ENCODE measurements around the gene PEX10.

Gene PEX10

DNA sequence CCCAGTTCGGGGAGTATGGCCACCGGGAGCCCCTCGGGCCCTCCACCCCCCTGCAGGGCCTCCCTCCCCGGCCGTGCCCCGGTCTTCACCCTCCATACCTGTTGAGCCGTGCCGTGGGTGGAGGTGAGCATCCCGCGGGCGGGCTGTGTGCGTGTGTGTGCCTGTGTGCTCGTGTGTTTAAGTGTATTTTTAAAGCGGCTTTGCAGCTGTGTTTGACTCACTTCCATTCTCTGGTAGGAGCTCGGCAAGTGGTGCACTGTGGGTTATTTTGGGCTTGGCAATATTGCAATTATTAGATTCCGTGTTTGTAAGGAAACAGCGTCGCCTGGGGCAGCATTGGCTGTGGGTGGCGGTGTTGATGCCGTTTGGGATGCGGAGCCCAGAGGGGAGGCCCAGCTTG lies 43.4 kb upstream of the PEX10 start:
- DNase-seq (ENCODE audit: low read depth) = no peak
- H3K4me3 ChIP-seq (ENCODE audit: low read depth, low read length) = no peak overlapping the region
- TF ChIP-seq CTCF (IDR thresholded peaks at IDR 0.05; ENCODE audit: control insufficient read depth, extremely low read depth, insufficient read depth) = no peak

- TF ChIP-seq CTCF (IDR thresholded peaks at IDR 0.05; ENCODE audit: control insufficient read depth, extremely low read depth, insufficient read depth) = no peak
- DNase-seq (ENCODE audit: low read depth) = no peak
- H3K4me3 ChIP-seq (ENCODE audit: low read depth, low read length) = no peak overlapping the region
Observed at GRCh38 chr1:2454227-2454626, 41.9 kb upstream of the PEX10 start.

GRCh38 chr1:2452932-2453315 lies 40.6 kb upstream of the PEX10 start:
- no peak overlapping the region for H3K4me3 ChIP-seq (ENCODE audit: low read depth, low read length)
- DNase-seq (ENCODE audit: low read depth) = no peak
- no peak for TF ChIP-seq CTCF (IDR thresholded peaks at IDR 0.05; ENCODE audit: control insufficient read depth, extremely low read depth, insufficient read depth)

DNA sequence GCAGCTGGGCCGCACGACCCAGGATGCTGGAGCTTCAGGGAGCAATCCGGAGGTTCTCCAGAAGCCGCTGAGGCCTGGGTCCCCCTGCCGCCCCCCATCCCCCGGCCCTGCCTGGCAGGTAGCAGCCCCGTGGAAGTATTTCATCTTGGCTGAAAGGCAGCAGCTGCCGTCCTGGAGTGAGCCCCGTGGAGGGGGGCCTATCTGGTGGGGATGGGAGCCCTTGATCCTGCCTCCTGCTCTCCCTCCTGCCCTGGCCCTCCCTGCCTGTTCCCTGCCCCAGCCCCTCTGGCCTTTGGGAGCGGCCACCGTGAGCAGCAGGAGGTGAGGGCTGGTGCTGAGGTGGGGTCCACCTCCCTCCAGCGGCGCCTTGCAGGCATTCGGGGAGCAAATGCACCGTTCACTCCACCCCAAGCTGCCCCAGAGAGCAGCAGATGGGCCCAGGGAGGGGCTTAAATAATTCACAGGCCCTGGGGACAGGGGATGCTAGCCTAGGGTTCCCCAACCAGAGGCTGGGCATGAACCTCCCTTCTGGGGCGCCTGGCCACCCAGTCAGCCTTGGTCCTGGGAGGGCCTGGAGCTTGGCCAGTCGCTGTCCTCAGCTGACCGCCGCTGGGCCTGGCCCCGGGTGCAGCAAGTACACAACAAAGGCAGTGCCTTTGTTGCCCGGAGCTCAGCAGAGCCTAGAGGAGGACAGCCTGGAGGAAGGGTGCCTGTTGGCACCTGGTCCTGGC lies 40.0 kb upstream of the PEX10 start:
- TF ChIP-seq CTCF (IDR thresholded peaks at IDR 0.05; ENCODE audit: control insufficient read depth, extremely low read depth, insufficient read depth) = no peak
- no peak overlapping the region for H3K4me3 ChIP-seq (ENCODE audit: low read depth, low read length)
- DNase-seq (ENCODE audit: low read depth) = no peak

DNA sequence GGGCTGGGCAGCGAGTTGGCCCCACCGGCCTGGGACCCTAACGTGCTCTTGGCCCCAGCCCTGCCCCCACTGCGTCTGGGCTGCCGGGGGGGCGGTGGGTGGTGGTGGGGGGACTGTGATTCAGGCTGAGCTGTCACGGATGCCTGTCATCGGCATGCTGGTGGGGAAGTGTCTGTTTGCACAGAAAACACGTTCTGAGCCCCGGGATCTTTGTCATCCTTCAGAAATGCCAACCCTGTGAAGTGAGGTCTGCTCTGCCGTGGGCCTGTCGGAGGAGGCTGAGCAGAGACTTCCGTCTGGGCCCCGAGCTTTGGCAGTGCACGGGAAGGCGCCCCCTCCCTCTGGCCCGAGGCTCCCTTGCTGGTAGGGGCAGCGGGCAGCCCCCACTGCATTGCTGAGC lies 39.4 kb upstream of the PEX10 start:
- no peak for TF ChIP-seq CTCF (IDR thresholded peaks at IDR 0.05; ENCODE audit: control insufficient read depth, extremely low read depth, insufficient read depth)
- DNase-seq (ENCODE audit: low read depth) = no peak
- H3K4me3 ChIP-seq (ENCODE audit: low read depth, low read length) = no peak overlapping the region

GRCh38 chr1:2449636-2450454 lies 37.5 kb upstream of the PEX10 start:
- no peak overlapping the region for H3K4me3 ChIP-seq (ENCODE audit: low read depth, low read length)
- no peak for TF ChIP-seq CTCF (IDR thresholded peaks at IDR 0.05; ENCODE audit: control insufficient read depth, extremely low read depth, insufficient read depth)
- no peak for DNase-seq (ENCODE audit: low read depth)
